Measurements from ENCODE around the gene KDM4B. TPM values are rescaled to one million over a fixed set of nuclear protein-coding genes. Genes with fewer than 3 reads are reported as not detected.

KDM4B gene
- total RNA-seq, 1 experiment from 2014 or later, result 35.9 TPM

- intact Hi-C loops (cut with micrococcal nuclease), result loop anchor here (10.0 kb wide), 1 partner anchor 124 kb away; no protein-coding TSS in a partner anchor
- Histone ChIP-seq H3K27me3 (ENCODE audit: insufficient read depth, low read length) (no peaks in the 10 kb centered on the region), H3K9ac (ENCODE audit: low read length) (no peak overlapping the region), H3K36me3 (ENCODE audit: control insufficient read depth in 1 of 2, insufficient read depth in 2 of 2, low read length in 2 of 2) (peaks cover 3 to 6% of the 10 kb centered on the region in 2 experiments; a peak in 3 of 4 replicates), H3K4me1 (ENCODE audit: control insufficient read depth in 1 of 2, insufficient read depth in 2 of 2, low read length in 2 of 2) (peaks cover 0 to 16% of the 10 kb centered on the region in 2 experiments; a peak in 3 of 4 replicates), H3K4me3 (replicated peaks in 1 of 2; ENCODE audit: low read depth in 1 of 2, low read length in 2 of 2) (no peak overlapping the region), H3K9me2 (ENCODE audit: insufficient read depth) (no peaks in the 10 kb centered on the region), H3K79me2 (ENCODE audit: insufficient read depth, low read length) (no peaks in the 10 kb centered on the region), H2AFZ (ENCODE audit: low read depth, low read length, poor library complexity, severe bottlenecking) (no peak overlapping the region), H4K20me1 (ENCODE audit: insufficient read depth) (no peaks in the 10 kb centered on the region), H3K4me2 (ENCODE audit: low read length) (peak overlapping the region; percentile 25), H3K9me3 (ENCODE audit: control insufficient read depth in 1 of 2, insufficient read depth in 1 of 2, low read depth in 1 of 2, low read length in 2 of 2) (no peaks in the 10 kb centered on the region), H3K27ac (ENCODE audit: low read depth, low read length) (peak overlapping the region; percentile 9; the same call in 1 of the 2 replicates)
- ATAC-seq (peak; percentile 87), DNase-seq (ENCODE audit: low read depth, low spot score) (no peak)
- RAD21 ChIA-PET (ENCODE audit: low non-redundant PET in 1 of 2, low total read pairs in 2 of 2, uncharacterized antibody in 2 of 2, unreplicated experiment in 2 of 2), result no interaction called here
- TF ChIP-seq RAD21 (IDR thresholded peaks at IDR 0.05; ENCODE audit: low read depth), result peak; percentile 38
- no peak for TF ChIP-seq CBX3 (IDR thresholded peaks at IDR 0.05; ENCODE audit: low read depth)
- no peak for TF ChIP-seq ZNF274 (IDR thresholded peaks at IDR 0.05; ENCODE audit: low read depth, low read length)
- peak; percentile 16 to 76 (median 71); a peak in 4 of 6 replicates for TF ChIP-seq CTCF (IDR thresholded peaks at IDR 0.05 in 2 of 3, conservative IDR thresholded peaks at IDR 0.05 in 1 of 3; ENCODE audit: borderline replicate concordance in 1 of 3, insufficient read depth in 1 of 3, low read depth in 2 of 3, low read length in 2 of 3)
- POLR2A ChIA-PET, result interaction anchor here (0.5 kb wide), 1 partner anchor 254 kb away, joined by 4 read pairs; no protein-coding TSS in a partner anchor
- BruUV-seq (replicated peaks), result no TSS peak
- CTCF ChIA-PET, result interaction anchor here (0.9 to 1.6 kb wide), 6 partner anchors 10 to 651 kb away, joined by 3 to 9 read pairs (median 4); partner anchors contain the start of gene RPL36
Measured at GRCh38 chr19:5038631-5039271, 69.8 kb downstream of the KDM4B start.

All from HCT116 (cell line).